Measurements from ENCODE around the gene ERVK3-1. TPM values are rescaled to one million over a fixed set of nuclear protein-coding genes. Genes with fewer than 3 reads are reported as not detected.
"Not testable (repeated sequence)": the region's sequence is repeated elsewhere in the genome, so short reads cannot be mapped to it uniquely, and the experiment has no call there.

ERVK3-1 gene
- total and polyA plus RNA-seq, 5 donors: 19.9 to 27.7 (median 21.7) TPM

- no peak for DNase-seq
- Histone ChIP-seq H3K27me3 (ENCODE audit: control insufficient read depth, insufficient read depth) (no peaks in the 10 kb centered on the region), H3K4me3 (ENCODE audit: low read length) (no peak overlapping the region), H3K27ac (ENCODE audit: low read length) (no peak overlapping the region), H3K4me1 (ENCODE audit: control insufficient read depth, insufficient read depth, low read length) (no peaks in the 10 kb centered on the region), H3K9me3 (ENCODE audit: control insufficient read depth, low read length) (no peaks in the 10 kb centered on the region)
- no peak for ATAC-seq
- WGBS: 70% methylated on average over 5 of the region's 5 CpGs
- intact Hi-C loops (cut with DNase I): no loop called here
These were observed 40.4 kb downstream of the ERVK3-1 start for GRCh38 chr19:58345558-58345957.

GRCh38 chr19:58346961-58347929 lies 42.1 kb downstream of the ERVK3-1 start:
- peak; percentile 94 to 95 for ATAC-seq
- H3K4me1 ChIP-seq (ENCODE audit: control insufficient read depth, insufficient read depth, low read length): no peaks in the 10 kb centered on the region
- WGBS: 2% methylated on average over 82 of the region's 82 CpGs
- H3K27me3 ChIP-seq (ENCODE audit: control insufficient read depth, insufficient read depth): no peaks in the 10 kb centered on the region
- H3K27ac ChIP-seq (ENCODE audit: low read length): peak overlapping the region; percentile 1
- H3K9me3 ChIP-seq (ENCODE audit: control insufficient read depth, low read length): no peaks in the 10 kb centered on the region
- H3K4me3 ChIP-seq (ENCODE audit: low read length): peak overlapping the region; percentile 33
- DNase-seq: peak; percentile 59 to 86 (median 85)
- intact Hi-C loops (cut with DNase I): no loop called here

GRCh38 chr19:58348080-58348479 lies 42.9 kb downstream of the ERVK3-1 start:
- H3K9me3 ChIP-seq (ENCODE audit: control insufficient read depth, low read length); ATAC-seq; intact Hi-C loops (cut with DNase I); H3K4me1 ChIP-seq (ENCODE audit: control insufficient read depth, insufficient read depth, low read length); H3K27me3 ChIP-seq (ENCODE audit: control insufficient read depth, insufficient read depth); H3K27ac ChIP-seq (ENCODE audit: low read length): not testable (repeated sequence)
- WGBS: 36% methylated on average over 12 of the region's 12 CpGs
- peak overlapping the region; percentile 33 for H3K4me3 ChIP-seq (ENCODE audit: low read length)
- DNase-seq: peak in 2 of 3 donors; percentile 18 to 47

GRCh38 chr19:58349590-58349989 lies 44.4 kb downstream of the ERVK3-1 start:
- intact Hi-C loops (cut with DNase I): no loop called here
- DNase-seq (no peak), ATAC-seq (no peak)
- Histone ChIP-seq H3K9me3 (ENCODE audit: control insufficient read depth, low read length) (no peaks in the 10 kb centered on the region), H3K27me3 (ENCODE audit: control insufficient read depth, insufficient read depth) (no peaks in the 10 kb centered on the region), H3K4me3 (ENCODE audit: low read length) (no peak overlapping the region), H3K27ac (ENCODE audit: low read length) (no peak overlapping the region), H3K4me1 (ENCODE audit: control insufficient read depth, insufficient read depth, low read length) (no peaks in the 10 kb centered on the region)
- 39% methylated on average over 8 of the region's 8 CpGs for WGBS

GRCh38 chr19:58350001-58350861 lies 45.1 kb downstream of the ERVK3-1 start:
- DNase-seq (peak in 2 of 3 donors; percentile 56 to 57), ATAC-seq (no peak)
- no peaks in the 10 kb centered on the region for H3K4me1 ChIP-seq (ENCODE audit: control insufficient read depth, insufficient read depth, low read length)
- H3K9me3 ChIP-seq (ENCODE audit: control insufficient read depth, low read length): no peaks in the 10 kb centered on the region
- H3K4me3 ChIP-seq (ENCODE audit: low read length): no peak overlapping the region
- H3K27me3 ChIP-seq (ENCODE audit: control insufficient read depth, insufficient read depth): no peaks in the 10 kb centered on the region
- H3K27ac ChIP-seq (ENCODE audit: low read length): no peak overlapping the region
- 15% methylated on average over 84 of the region's 84 CpGs for WGBS
- intact Hi-C loops (cut with DNase I): no loop called here

- ATAC-seq (no peak), DNase-seq (peak in 2 of 3 donors; percentile 38 to 41)
- no peak overlapping the region for H3K27ac ChIP-seq (ENCODE audit: low read length)
- no peaks in the 10 kb centered on the region for H3K4me1 ChIP-seq (ENCODE audit: control insufficient read depth, insufficient read depth, low read length)
- intact Hi-C loops (cut with DNase I): no loop called here
- WGBS: 59% methylated on average over 34 of the region's 34 CpGs
- no peak overlapping the region for H3K4me3 ChIP-seq (ENCODE audit: low read length)
- no peaks in the 10 kb centered on the region for H3K9me3 ChIP-seq (ENCODE audit: control insufficient read depth, low read length)
- no peaks in the 10 kb centered on the region for H3K27me3 ChIP-seq (ENCODE audit: control insufficient read depth, insufficient read depth)
These were observed 45.8 kb downstream of the ERVK3-1 start for GRCh38 chr19:58350871-58351557.

GRCh38 chr19:58351558-58351878 lies 46.3 kb downstream of the ERVK3-1 start:
- Histone ChIP-seq H3K9me3 (ENCODE audit: control insufficient read depth, low read length) (no peaks in the 10 kb centered on the region), H3K27ac (ENCODE audit: low read length) (no peak overlapping the region), H3K4me1 (ENCODE audit: control insufficient read depth, insufficient read depth, low read length) (no peaks in the 10 kb centered on the region), H3K27me3 (ENCODE audit: control insufficient read depth, insufficient read depth) (no peaks in the 10 kb centered on the region), H3K4me3 (ENCODE audit: low read length) (no peak overlapping the region)
- intact Hi-C loops (cut with DNase I): no loop called here
- peak in 2 of 3 donors; percentile 9 to 37 for DNase-seq
- WGBS: 89% methylated on average over 9 of the region's 9 CpGs
- ATAC-seq: no peak

GRCh38 chr19:58351990-58352755 lies 47.0 kb downstream of the ERVK3-1 start:
- Histone ChIP-seq H3K27ac (ENCODE audit: low read length) (no peak overlapping the region), H3K27me3 (ENCODE audit: control insufficient read depth, insufficient read depth) (no peaks in the 10 kb centered on the region), H3K4me3 (ENCODE audit: low read length) (no peak overlapping the region), H3K4me1 (ENCODE audit: control insufficient read depth, insufficient read depth, low read length) (peaks cover 6% of the 10 kb centered on the region), H3K9me3 (ENCODE audit: control insufficient read depth, low read length) (no peaks in the 10 kb centered on the region)
- 85% methylated on average over 23 of the region's 23 CpGs for WGBS
- intact Hi-C loops (cut with DNase I): no loop called here
- DNase-seq (peak in 2 of 3 donors; percentile 13 to 20), ATAC-seq (no peak)

- ATAC-seq (no peak), DNase-seq (peak in 2 of 3 donors; percentile 49 to 50)
- WGBS: 80% methylated on average over 26 of the region's 26 CpGs
- intact Hi-C loops (cut with DNase I): no loop called here
- Histone ChIP-seq H3K27me3 (ENCODE audit: control insufficient read depth, insufficient read depth) (no peaks in the 10 kb centered on the region), H3K27ac (ENCODE audit: low read length) (no peak within 1 kb of the TSS), H3K9me3 (ENCODE audit: control insufficient read depth, low read length) (no peaks in the 10 kb centered on the region), H3K4me1 (ENCODE audit: control insufficient read depth, insufficient read depth, low read length) (peaks cover 7% of the 10 kb centered on the region), H3K4me3 (ENCODE audit: low read length) (no peak within 1 kb of the TSS)
These were observed 47.8 kb downstream of the ERVK3-1 start, which contains the start of gene A1BG for GRCh38 chr19:58352760-58353671. TSS of gene A1BG (minus strand) at chr19:58353492. CDS start at chr19:58353437, 55 bp downstream.

All from right cardiac atrium (tissue), 5 donors.